Measurements from ENCODE around the gene PAK5.

PAK5 gene

GRCh38 chr20:9518576-9519175, 320.2 kb downstream of the PAK5 start:
- DNase-seq (ENCODE audit: low read depth in 2 of 2): no peak

GRCh38 chr20:9517297-9518162, 321.3 kb downstream of the PAK5 start:
- no peak for DNase-seq (ENCODE audit: low read depth in 2 of 2)

- no peak for DNase-seq (ENCODE audit: low read depth in 2 of 2)
Measured at GRCh38 chr20:9516234-9516871, 322.5 kb downstream of the PAK5 start.

GRCh38 chr20:9515741-9516233, 323.1 kb downstream of the PAK5 start:
- DNase-seq (ENCODE audit: low read depth in 2 of 2): no peak

GRCh38 chr20:9515214-9515585, 323.7 kb downstream of the PAK5 start:
- DNase-seq (ENCODE audit: low read depth in 2 of 2): no peak

GRCh38 chr20:9514461-9515213, 324.2 kb downstream of the PAK5 start, which contains the start of gene LAMP5:
TSS of gene LAMP5 (plus strand) at chr20:9514590. CDS start at chr20:9514853, 263 bp downstream.
- no peak for DNase-seq (ENCODE audit: low read depth in 2 of 2)

- no peak for DNase-seq (ENCODE audit: low read depth in 2 of 2)
Measured at GRCh38 chr20:9514072-9514460, 324.8 kb downstream of the PAK5 start.

- no peak for DNase-seq (ENCODE audit: low read depth in 2 of 2)
Measured at GRCh38 chr20:9510911-9511310, 328.0 kb downstream of the PAK5 start.

- DNase-seq (ENCODE audit: low read depth in 2 of 2): no peak
Measured at GRCh38 chr20:9509246-9509645, 329.6 kb downstream of the PAK5 start.

GRCh38 chr20:9508696-9509178, 330.1 kb downstream of the PAK5 start:
- no peak for DNase-seq (ENCODE audit: low read depth in 2 of 2)

- no peak for DNase-seq (ENCODE audit: low read depth in 2 of 2)
Measured at GRCh38 chr20:9508240-9508661, 330.6 kb downstream of the PAK5 start.

- DNase-seq (ENCODE audit: low read depth in 2 of 2): no peak
Measured at GRCh38 chr20:9507544-9508239, 331.2 kb downstream of the PAK5 start.

- DNase-seq (ENCODE audit: low read depth in 2 of 2): no peak
Measured at GRCh38 chr20:9506964-9507369, 331.9 kb downstream of the PAK5 start.

GRCh38 chr20:9506280-9506821, 332.5 kb downstream of the PAK5 start:
- no peak for DNase-seq (ENCODE audit: low read depth in 2 of 2)

- no peak for DNase-seq (ENCODE audit: low read depth in 2 of 2)
Measured at GRCh38 chr20:9503526-9504245, 335.2 kb downstream of the PAK5 start.

- no peak for DNase-seq (ENCODE audit: low read depth in 2 of 2)
Measured at GRCh38 chr20:9501473-9501872, 337.4 kb downstream of the PAK5 start.

GRCh38 chr20:9500121-9500520, 338.8 kb downstream of the PAK5 start:
- DNase-seq (ENCODE audit: low read depth in 2 of 2): no peak

GRCh38 chr20:9499126-9499899, 339.6 kb downstream of the PAK5 start:
- DNase-seq (ENCODE audit: low read depth in 2 of 2): no peak

GRCh38 chr20:9498322-9498721, 340.6 kb downstream of the PAK5 start:
- DNase-seq (ENCODE audit: low read depth in 2 of 2): no peak
